ENCODE results near the gene NAPEPLD. TPM values are rescaled to one million over a fixed set of nuclear protein-coding genes. Genes with fewer than 3 reads are reported as not detected.
"Not testable (repeated sequence)": the region's sequence is repeated elsewhere in the genome, so short reads cannot be mapped to it uniquely, and the experiment has no call there.

Gene NAPEPLD
- total RNA-seq, 1 donor from 2014 or later, result 16.7 TPM

- no peak for FAIRE-seq
- DNase-seq (ENCODE audit: low spot score in 2 of 2), result no peak
These were observed 537 bp downstream of the NAPEPLD start for GRCh38 chr7:103148131-103148993.

DNA sequence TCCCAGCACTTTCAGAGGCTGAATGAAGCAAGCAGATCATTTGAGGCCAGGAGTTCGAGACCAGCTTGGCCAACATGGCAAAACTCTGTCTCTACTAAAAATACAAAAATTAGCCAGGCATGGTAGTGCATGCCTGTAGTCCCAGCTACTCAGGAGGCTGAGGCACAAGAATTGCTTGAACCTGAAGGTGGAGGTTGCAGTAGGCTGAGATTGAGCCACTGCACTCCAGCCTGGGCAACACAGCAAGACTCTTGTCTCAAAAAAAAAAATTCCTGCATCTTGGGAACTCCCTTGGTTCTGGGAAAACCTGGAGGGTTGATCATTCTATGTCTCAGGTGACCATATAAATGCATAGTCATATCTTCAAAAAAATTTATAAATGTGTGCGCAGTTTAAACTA lies 4.1 kb downstream of the NAPEPLD start:
- not testable (repeated sequence) for FAIRE-seq; DNase-seq (ENCODE audit: low spot score in 2 of 2)

- DNase-seq (ENCODE audit: low spot score in 2 of 2) (no peak), FAIRE-seq (no peak)
These were observed 5.0 kb downstream of the NAPEPLD start for GRCh38 chr7:103143868-103144267.

- no peak for DNase-seq (ENCODE audit: low spot score in 2 of 2)
- FAIRE-seq, result no peak
These were observed 6.4 kb downstream of the NAPEPLD start for GRCh38 chr7:103142494-103142893.

DNA sequence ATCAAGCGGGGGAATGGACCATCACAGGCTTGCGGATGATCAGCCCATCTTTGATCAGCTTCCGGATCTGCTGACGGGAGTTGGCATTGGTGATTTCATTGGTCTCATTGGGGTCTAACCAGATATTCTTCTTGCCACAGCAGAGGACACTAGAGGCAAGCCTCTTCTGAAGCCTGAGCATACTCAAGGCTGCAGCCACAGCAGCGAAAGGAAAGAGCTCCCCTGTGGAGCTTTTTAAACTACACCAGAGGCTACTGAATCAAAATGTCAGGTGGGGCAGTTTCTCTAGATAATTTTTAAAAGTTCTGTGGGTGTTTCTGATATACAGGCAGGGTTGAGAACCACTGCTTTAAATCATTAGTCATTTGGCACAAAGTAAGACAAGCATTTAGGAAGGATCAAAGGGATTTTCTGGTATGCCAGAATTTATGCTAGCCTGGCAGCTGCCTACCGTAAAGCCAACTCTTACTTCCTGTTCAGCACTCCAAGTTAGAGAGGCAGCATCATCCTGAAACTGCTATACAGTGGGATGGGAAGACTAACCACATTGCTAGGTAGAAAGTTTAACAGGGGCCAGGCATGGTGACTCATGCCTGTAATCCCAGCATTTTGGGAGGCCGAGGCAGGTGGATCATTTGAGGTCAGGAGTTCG lies 7.0 kb downstream of the NAPEPLD start:
- DNase-seq (ENCODE audit: low spot score in 2 of 2) (no peak), FAIRE-seq (no peak)

DNA sequence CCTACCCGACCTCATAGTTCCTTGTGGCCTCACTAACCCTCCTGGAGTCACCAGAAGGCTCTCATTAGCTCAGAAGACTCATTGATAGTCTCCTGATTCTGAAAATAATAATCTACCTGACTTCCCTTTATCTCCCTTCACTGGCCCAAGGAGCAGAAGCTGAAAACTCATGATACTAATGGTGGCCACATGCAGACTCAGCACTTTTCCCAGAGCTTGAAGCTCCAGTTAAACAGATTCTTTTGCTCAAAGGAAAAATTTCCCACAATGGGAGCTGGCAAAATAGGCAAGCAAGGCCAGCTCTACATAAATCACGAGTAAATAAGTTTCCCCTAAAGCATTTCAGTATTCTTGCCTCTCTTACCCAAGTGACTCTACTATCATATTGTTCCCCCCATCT lies 8.2 kb downstream of the NAPEPLD start:
- DNase-seq (ENCODE audit: low spot score in 2 of 2) (no peak), FAIRE-seq (no peak)

- FAIRE-seq (no peak), DNase-seq (ENCODE audit: low spot score in 2 of 2) (no peak)
These were observed 8.8 kb downstream of the NAPEPLD start for GRCh38 chr7:103140061-103140460.

DNA sequence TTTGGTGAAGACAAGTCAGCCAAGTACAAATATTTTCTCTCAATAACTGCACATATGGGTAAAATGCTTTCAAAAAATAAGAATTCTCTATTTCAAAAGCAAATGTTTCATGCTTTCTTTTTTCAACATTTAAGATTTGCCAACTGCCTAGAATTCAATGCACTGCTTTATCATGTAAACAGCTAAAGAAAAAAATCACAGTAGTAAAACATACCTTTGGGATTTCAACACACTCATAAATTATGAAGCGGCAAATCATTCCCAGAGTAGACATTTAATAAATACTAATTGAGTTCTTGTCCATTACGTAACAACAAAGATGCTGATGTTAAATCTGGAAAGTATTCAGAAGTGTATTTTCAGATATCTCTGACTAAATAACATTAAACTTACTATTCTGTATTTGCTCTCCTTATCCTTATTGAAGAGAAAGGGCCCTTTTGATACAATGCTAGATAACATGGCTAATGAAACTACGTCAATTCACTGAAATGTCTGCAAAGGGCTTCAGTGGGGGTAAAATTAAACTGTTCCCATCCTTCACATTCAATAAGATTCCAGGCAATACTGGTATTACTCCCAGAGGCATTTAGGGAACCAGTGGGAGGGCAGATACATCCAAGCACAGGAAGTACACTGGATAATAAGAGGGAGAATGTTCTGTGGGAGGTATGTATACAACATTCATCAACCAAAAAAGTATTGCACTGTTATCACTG lies 13.9 kb downstream of the NAPEPLD start:
- DNase-seq (ENCODE audit: low spot score in 2 of 2) (no peak), FAIRE-seq (no peak)

DNA sequence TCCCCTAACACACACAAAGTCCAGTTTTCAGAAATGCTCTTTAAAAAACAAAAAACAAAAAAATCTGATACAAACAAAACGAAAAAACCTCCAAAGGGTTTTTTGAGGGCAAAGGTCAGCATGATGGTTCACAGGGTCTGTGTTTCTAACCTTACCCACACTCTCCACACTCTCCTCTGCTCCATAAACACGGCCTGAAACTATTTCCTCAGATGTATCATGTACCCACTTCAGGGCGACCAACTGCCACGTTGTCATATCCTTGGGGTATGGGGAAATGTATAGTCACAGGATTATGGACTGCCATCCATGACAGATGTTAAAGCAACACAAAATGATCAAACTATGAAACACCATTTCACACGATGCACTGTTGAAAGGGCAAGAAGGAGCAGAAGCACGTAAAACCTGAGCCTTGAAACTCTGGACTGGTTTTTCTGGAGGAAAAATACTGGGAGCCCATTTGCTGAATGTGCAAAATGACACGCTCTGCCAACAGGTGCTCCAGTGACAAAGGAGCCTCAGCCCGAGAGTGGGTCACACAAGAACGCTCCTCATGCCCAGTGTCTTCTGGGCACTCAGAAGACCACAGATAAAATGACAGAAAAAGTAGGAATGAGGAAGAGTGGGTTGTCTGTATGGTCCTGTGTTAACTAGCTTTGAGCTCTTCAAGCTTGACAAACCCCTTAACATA lies 15.8 kb downstream of the NAPEPLD start:
- FAIRE-seq, result no peak
- no peak for DNase-seq (ENCODE audit: low spot score in 2 of 2)

- DNase-seq (ENCODE audit: low spot score in 2 of 2) (no peak), FAIRE-seq (no peak)
These were observed 17.8 kb downstream of the NAPEPLD start for GRCh38 chr7:103130901-103131624.

DNA sequence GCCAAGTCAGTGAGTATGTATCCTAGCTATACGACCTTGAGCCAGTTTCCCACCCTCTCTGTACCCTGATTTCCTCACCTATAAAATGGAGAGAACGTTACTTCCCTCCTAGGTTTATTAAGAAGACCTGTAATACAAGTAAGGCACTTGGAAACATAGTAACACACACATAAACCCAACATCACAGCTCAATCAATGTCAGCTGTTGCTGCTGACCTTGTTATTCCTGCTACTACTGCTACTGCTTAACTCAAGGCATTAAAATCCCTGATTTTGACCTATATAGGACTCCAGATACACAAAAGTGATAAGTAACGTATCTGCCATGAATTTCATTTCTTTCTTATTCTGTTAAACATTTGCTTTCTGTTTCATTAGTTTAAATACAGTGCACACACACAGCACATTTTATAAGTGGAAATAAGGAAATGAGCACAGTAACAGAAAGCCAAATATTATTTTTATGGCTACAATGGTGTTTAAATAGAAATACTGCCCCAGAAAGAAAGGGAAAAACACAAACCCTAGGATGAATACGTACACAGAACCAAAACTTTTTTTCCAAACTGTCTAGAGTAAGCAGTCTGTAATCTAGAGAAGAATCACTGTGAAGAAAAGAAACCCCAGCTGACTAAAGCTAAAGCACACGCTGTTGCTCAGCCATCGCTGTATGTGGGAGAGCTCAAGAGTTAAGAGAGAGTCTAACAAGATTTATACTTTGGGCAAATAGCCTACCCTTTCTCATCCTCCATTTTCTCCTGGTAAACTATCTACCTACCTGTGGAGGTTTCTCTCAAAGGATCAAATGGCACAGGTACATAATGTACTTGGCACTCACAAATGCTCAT lies 19.0 kb downstream of the NAPEPLD start:
- FAIRE-seq (no peak), DNase-seq (ENCODE audit: low spot score in 2 of 2) (no peak)

DNA sequence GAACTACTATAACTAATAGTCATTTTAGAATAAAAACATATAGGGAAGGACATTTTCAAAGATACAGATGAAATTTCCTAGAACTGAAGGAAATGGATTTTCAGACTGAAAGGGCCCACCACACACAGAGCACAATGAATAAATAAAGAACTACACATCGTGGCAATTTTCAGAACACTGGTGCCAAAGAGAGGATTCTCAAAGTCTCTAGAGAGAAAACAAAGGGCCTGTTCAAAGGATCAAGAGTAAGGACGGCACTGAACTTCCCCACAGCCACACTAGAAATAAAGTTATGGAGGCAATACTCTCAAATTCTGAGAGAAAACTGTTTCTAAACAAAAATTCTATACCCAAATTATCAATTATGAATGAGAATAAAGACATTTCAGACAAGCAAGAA lies 21.9 kb downstream of the NAPEPLD start:
- DNase-seq (ENCODE audit: low spot score in 2 of 2) (no peak), FAIRE-seq (peak; percentile 26)

GRCh38 chr7:103124429-103124979 lies 24.4 kb downstream of the NAPEPLD start:
- no peak for FAIRE-seq
- no peak for DNase-seq (ENCODE audit: low spot score in 2 of 2)

GRCh38 chr7:103123529-103123928 lies 25.4 kb downstream of the NAPEPLD start:
- DNase-seq (ENCODE audit: low spot score in 2 of 2), result no peak
- no peak for FAIRE-seq

GRCh38 chr7:103121641-103122040 lies 27.3 kb downstream of the NAPEPLD start:
- FAIRE-seq (no peak), DNase-seq (ENCODE audit: low spot score in 2 of 2) (no peak)

- DNase-seq (ENCODE audit: low spot score in 2 of 2), result no peak
- no peak for FAIRE-seq
These were observed 28.5 kb downstream of the NAPEPLD start for GRCh38 chr7:103120362-103120761.

GRCh38 chr7:103119791-103120291 lies 29.1 kb downstream of the NAPEPLD start:
- FAIRE-seq, result no peak
- no peak for DNase-seq (ENCODE audit: low spot score in 2 of 2)

DNA sequence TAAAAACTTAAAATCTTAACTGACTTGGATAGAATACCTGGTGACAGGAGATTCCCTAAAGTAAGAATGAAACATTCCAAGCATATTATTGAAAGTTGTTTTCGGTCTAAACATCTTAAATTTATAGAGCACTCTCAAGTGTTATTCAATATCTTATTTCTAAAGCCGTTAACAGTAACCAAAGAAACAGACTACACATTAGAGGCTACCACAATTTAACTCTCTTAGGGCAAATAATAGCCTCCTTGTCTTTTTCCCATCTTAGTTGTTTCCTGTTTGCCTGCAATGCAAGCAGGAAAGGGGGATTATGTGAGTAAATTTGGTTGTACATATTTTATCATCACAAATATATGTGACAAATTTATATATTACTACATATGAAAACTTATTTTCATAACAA lies 31.4 kb downstream of the NAPEPLD start:
- DNase-seq (ENCODE audit: low spot score in 2 of 2), result no peak
- FAIRE-seq, result no peak

DNA sequence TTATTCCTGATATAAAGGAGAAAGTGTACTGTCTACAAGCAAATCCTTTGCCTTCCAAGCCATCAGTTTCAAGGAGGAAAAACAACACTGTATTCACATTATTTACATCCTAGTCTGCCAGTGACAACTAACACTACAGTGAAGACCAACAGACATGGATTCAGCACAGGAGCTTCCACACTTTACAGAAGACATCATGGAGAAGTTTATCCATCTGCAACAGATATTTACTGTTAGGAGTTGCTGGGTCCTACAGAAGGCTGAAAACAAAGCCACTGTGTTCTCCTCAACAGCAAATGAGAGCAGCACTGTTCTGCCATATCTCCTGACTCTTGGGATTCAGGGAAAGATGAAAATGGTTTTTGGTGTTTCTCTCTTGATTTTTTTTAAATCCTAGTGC lies 31.9 kb downstream of the NAPEPLD start:
- peak in 1 of 2 donors; percentile 6 for DNase-seq (ENCODE audit: low spot score in 2 of 2)

More for the DNA sequence above, 31.9 kb downstream of the NAPEPLD start:
- no peak for FAIRE-seq
